BJ (cell line): Measurements from ENCODE around the gene HERC3. TPM values are rescaled to one million over a fixed set of nuclear protein-coding genes. Genes with fewer than 3 reads are reported as not detected.

Source experiments
- CTCF ChIA-PET: fragments of 350-600 bp; formaldehyde crosslinking; extraction: SDS; loops from one replicate; lab custom pipeline; 2021; ENCODE audit warnings: antibody characterized with exemption, inconsistent platforms; lab: Yijun Ruan, JAX
- POLR2A ChIA-PET: fragments of 300-600 bp; sonication (Branson Sonifier 250); formaldehyde crosslinking; extraction: SDS; loops from one replicate; lab custom pipeline; 2021; ENCODE audit warnings: antibody characterized with exemption; lab: Charles Lee
- DNase-seq: peaks from one replicate; pipeline ENCODE4 v3.0.0-alpha.2; 2011; ENCODE audit warnings: low read depth
- H3K27me3 ChIP-seq: 2 replicates; pipeline ENCODE4 v1.6.0; 2011; ENCODE audit warnings: low read length; ENCODE audit not compliant: control insufficient read depth, insufficient read depth
- H3K36me3 ChIP-seq: 2 replicates; pipeline ENCODE4 v1.5.1; 2011; ENCODE audit warnings: low read length; ENCODE audit not compliant: control insufficient read depth, insufficient read depth
- H3K4me3 ChIP-seq: 2 replicates; pipeline ENCODE4 v1.5.1; 2011; ENCODE audit warnings: low read depth, mild to moderate bottlenecking, control low read depth, low read length
- polyA plus RNA-seq: library from polyadenylated mRNA; depleted of rRNA; stranded (reverse); fragments of >200 nt; gene quantifications from 2 replicates; pipeline ENCODE4 v1.2.3, GENCODE V29; 2011
- TF ChIP-seq, protein P1 (sequence below): IDR thresholded peaks from 2 replicates; pipeline ENCODE4 v1.5.1; 2011; ENCODE audit warnings: low read depth, mild to moderate bottlenecking, control low read depth, inconsistent platforms, low read length, moderate library complexity; ENCODE audit not compliant: insufficient read depth

HERC3 gene
- polyA plus RNA-seq, 1 experiment, result 13.0 TPM

DNA sequence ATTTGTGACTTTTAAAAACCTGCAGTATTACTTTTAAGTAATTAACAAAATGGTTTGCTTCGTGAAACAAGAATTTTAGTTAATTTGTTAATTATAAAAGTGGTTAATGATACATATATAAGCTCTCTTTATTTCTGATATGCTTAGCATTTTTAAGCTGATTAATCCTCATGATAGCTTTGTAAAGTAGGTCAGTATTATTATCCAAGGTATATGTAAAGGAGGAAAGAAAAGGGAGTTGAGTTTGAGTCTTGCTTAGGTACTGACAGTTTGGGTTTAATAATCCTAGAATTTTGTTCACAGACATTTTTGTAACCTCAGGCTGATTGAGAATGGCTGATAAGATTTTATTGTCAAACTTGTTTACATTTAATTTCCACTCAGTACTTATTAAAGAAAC lies 21.8 kb downstream of the HERC3 start:
- Histone ChIP-seq H3K4me3 (no peak overlapping the region), H3K27me3 (no peaks in the 10 kb centered on the region), H3K36me3 (no peaks in the 10 kb centered on the region)
- DNase-seq, result no peak
- ChIA-PET POLR2A (no interaction called here), CTCF (interaction anchor here (1.2 to 1.3 kb wide), 2 partner anchors 9 to 50 kb away, joined by 3 to 4 read pairs; no protein-coding TSS in a partner anchor)
- TF ChIP-seq, protein P1, sequence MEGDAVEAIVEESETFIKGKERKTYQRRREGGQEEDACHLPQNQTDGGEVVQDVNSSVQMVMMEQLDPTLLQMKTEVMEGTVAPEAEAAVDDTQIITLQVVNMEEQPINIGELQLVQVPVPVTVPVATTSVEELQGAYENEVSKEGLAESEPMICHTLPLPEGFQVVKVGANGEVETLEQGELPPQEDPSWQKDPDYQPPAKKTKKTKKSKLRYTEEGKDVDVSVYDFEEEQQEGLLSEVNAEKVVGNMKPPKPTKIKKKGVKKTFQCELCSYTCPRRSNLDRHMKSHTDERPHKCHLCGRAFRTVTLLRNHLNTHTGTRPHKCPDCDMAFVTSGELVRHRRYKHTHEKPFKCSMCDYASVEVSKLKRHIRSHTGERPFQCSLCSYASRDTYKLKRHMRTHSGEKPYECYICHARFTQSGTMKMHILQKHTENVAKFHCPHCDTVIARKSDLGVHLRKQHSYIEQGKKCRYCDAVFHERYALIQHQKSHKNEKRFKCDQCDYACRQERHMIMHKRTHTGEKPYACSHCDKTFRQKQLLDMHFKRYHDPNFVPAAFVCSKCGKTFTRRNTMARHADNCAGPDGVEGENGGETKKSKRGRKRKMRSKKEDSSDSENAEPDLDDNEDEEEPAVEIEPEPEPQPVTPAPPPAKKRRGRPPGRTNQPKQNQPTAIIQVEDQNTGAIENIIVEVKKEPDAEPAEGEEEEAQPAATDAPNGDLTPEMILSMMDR, result no peak

DNA sequence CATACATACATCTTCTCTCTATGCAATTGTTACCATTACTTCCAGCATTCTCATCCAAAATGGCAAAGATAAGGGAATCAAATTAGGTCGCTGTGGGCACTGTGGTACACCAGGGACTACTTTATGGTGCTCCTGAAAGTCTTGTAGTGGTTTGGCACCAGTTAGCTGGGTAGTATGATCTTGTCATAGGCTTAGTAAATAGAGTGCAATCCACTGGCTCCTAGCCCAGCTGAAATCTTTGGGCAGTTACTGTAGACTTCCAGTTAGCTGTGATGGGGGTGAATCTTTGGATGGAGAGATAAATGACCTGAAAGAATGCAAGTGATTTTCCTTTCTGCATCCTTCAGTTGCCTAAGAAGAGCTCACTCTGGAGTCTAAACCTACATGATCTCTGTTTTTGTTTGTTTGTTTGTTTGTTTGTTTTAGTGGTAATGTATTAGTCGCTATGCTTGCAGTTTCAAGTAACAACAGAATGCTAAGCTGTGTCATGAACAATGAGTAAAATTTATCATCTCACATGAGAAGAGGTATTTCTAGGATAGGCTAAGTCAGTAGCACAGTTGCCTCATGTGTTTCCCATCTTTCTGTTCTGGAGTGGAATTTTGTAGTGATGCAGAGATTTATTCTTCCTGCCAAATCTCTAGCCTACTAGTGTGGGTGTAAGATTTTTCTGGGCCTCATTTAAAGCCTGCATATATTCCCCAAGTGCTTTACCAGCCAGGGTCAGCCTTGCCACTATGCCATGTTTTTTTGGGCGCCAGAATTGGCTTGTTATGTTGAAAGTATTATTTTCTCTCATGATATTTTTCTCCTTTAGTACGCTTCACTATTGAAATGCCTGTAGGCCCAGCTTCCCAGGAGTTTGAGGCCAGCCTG lies 24.2 kb downstream of the HERC3 start:
- no peaks in the 10 kb centered on the region for H3K27me3 ChIP-seq
- no peaks in the 10 kb centered on the region for H3K36me3 ChIP-seq
- POLR2A ChIA-PET, result no interaction called here
- TF ChIP-seq, protein P1, result no peak
- DNase-seq, result peak; percentile 78
- no peak overlapping the region for H3K4me3 ChIP-seq
- CTCF ChIA-PET, result interaction anchor here (1.6 to 4.0 kb wide), 2 partner anchors 18 to 77 kb away, joined by 3 to 14 read pairs; no protein-coding TSS in a partner anchor

DNA sequence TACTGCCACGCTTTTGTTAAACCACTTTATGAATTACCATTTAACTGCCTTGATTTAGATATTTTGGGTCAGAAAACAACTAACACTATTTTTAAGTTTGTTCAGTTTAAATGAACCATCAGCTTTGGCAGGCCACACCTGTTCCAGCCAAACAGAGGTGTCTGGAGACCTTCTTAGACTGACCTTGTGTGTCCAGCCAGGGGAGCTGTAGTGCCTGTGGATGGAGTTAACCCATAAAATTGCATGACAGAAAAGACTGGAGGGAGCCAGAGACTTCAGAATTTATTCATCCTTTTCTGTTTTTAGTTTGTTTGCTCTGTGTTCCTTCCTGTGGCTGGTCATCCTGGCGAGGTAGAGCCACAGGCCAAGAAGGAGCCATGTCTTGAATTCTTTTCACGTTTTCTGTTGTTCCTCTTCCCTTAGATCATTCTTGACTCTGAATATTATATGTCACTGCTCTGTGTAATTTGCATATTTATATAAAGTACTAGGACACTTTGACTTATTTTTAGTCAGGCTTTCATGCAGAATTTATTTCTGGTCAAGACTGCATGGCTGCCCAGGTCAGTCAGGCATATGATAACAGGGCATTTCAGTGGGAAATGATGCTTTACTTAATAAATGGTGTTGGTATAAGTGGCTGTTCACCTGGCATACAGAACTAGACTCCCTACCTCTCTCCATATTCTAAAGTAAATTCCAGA lies 26.7 kb downstream of the HERC3 start:
- DNase-seq, result no peak
- CTCF ChIA-PET, result no interaction called here
- no peaks in the 10 kb centered on the region for H3K27me3 ChIP-seq
- H3K4me3 ChIP-seq, result no peak overlapping the region
- TF ChIP-seq, protein P1, result no peak
- POLR2A ChIA-PET, result no interaction called here
- H3K36me3 ChIP-seq, result no peaks in the 10 kb centered on the region

DNA sequence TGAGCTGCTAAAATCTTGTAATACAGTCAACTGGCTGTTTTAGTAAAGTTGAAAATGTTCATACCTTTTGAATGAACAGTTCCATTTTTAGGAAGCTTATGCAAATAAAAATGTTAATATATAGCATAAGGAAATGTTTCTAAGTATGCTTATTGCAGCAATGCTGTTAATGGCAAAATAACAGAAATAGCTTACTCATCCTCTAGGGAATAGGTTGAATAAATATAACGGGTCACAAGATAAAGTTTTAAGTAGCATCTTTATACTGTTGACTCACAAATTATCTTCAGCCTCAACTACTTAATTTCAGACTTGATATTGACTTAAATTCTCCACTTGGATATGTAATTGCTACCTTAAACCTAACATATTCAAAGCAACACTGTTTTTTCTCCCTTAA lies 27.7 kb downstream of the HERC3 start:
- CTCF ChIA-PET, result no interaction called here
- no peak overlapping the region for H3K4me3 ChIP-seq
- no peaks in the 10 kb centered on the region for H3K36me3 ChIP-seq
- POLR2A ChIA-PET, result no interaction called here
- H3K27me3 ChIP-seq, result no peaks in the 10 kb centered on the region
- DNase-seq, result no peak
- TF ChIP-seq, protein P1, result no peak

DNA sequence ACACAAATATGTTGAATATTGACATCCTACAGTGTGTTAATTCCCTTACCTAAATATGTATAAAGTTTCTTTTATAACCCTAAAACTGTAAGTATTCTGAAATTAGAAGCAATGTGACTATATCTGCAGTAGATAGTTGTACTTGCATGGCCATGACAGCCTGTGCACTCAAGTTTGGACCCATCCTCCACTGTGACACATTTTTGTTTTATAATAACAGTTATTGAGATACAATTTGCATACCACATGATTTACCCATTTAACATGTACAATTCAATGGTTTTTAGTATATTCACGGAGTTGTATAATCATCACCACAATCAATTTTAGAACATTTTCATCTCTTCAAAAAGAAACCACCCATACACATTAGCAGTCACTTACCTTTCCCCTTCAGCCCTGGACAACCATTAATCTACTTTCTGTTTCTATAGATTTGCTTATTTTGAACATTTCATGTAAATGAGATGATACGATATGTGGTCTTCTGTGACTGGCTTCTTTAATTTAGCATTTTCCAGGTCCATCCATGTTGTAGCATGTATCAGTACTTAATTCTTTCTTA lies 29.6 kb downstream of the HERC3 start:
- TF ChIP-seq, protein P1, result no peak
- POLR2A ChIA-PET, result no interaction called here
- H3K27me3 ChIP-seq, result no peaks in the 10 kb centered on the region
- CTCF ChIA-PET, result no interaction called here
- DNase-seq, result no peak
- H3K36me3 ChIP-seq, result no peaks in the 10 kb centered on the region
- H3K4me3 ChIP-seq, result no peak overlapping the region
